ENCODE measurements around the gene SMAP2.
"Not testable (repeated sequence)": the region's sequence is repeated elsewhere in the genome, so short reads cannot be mapped to it uniquely, and the experiment has no call there.

SMAP2 gene

GRCh38 chr1:40373323-40374283 lies at the start of gene SMAP2:
Gene SMAP2 (plus strand): TSS chr1:40373727. CDS start chr1:40374121, 394 bp downstream.
- peak; percentile 94 for DNase-seq
- in situ Hi-C loops (cut with HindIII; ENCODE audit: low pct_ligation_motif_present, low pct_unique_long_range_greater_than_20kb, low sequenced_read_pairs) = no loop called here

DNA sequence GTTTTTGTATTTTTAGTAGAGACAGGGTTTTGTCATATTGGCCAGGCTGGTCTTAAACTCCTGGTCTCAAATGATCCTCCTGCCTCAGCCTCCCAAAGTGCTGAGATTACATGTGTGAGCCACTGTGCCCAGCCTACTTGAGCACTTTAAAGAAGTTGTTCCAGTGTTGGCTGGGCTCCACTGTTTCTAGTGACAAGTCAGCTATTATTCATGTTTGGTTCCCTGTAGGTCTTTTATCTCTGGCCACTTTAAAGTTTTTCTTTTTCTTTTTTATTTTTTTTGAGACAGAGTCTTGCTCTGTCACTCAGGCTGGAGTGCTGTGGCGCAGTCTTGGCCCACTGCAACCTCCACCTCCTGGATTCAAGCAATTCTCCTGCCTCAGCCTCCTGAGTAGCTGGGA lies 42.1 kb upstream of the SMAP2 start:
- DNase-seq; in situ Hi-C loops (cut with HindIII; ENCODE audit: low pct_ligation_motif_present, low pct_unique_long_range_greater_than_20kb, low sequenced_read_pairs): not testable (repeated sequence)

GRCh38 chr1:40332695-40333094 lies 40.8 kb upstream of the SMAP2 start:
- DNase-seq = no peak
- in situ Hi-C loops (cut with HindIII; ENCODE audit: low pct_ligation_motif_present, low pct_unique_long_range_greater_than_20kb, low sequenced_read_pairs) = no loop called here

DNA sequence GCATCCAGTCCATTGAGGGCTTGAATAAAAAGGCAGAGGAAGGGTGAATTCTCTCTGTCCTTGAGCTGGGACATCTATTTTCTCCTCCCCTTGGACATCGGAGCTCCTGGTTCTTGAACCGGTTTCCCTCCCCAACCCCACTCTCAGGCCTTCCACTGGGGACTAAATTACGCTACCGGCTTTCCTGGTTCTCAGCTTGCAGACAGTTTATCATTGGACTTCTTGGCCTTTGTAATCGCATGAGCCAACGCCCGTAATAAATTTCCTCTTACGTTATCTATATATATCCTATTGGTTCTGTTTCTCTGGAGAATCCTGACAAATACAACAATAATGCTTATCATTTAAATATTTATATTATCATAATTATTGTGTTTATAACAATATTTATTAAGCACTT lies 36.1 kb upstream of the SMAP2 start:
- DNase-seq = no peak
- in situ Hi-C loops (cut with HindIII; ENCODE audit: low pct_ligation_motif_present, low pct_unique_long_range_greater_than_20kb, low sequenced_read_pairs) = no loop called here

- in situ Hi-C loops (cut with HindIII; ENCODE audit: low pct_ligation_motif_present, low pct_unique_long_range_greater_than_20kb, low sequenced_read_pairs) = no loop called here
- peak; percentile 75 for DNase-seq
Measured at GRCh38 chr1:40338745-40339419, 34.6 kb upstream of the SMAP2 start.

DNA sequence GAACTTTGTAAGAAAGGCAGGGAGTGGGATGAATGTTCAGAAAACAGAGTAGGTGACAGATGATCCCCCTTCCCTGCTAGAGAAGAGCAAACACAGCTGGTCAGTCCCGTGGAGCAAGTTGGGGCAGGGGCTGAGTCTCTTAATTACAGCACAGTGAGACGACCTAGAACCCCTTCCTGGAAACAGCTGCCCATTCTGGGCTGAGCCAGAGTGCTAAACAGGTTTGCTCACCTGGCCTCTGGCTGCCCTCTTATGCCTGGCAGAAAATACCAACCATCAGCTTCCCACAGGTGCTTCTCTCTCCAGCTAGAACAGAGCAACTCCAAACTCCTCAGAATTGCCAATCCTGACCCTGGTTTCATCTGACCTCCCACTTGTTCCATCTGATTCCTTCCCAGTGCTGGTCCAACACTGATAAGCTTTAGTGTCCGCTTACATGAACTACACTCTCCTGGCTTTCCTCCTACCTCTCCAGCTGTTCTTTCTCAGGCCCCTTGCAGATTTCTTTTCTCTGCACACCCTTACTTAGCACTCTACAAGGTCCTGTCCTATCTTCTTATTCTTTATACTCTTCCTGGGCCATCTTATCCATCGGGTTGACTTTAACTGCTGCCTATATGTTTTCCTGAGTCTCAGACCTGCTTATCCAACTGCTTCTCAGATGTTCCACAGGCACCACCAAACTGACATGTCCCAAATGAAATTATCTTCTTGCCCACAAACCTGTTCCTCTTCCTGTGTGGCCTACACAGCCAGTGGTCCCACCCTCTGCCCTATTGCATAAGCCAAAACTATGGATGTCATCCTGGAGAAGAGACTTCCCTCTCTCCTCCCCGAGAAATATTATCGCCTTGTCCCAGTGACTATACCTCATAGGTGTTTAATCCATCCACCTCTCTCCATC lies 33.9 kb upstream of the SMAP2 start:
- no peak for DNase-seq

GRCh38 chr1:40341491-40342380 lies 31.8 kb upstream of the SMAP2 start:
- no peak for DNase-seq
- in situ Hi-C loops (cut with HindIII; ENCODE audit: low pct_ligation_motif_present, low pct_unique_long_range_greater_than_20kb, low sequenced_read_pairs) = no loop called here

More for the DNA sequence above, 33.9 kb upstream of the SMAP2 start:
- in situ Hi-C loops (cut with HindIII; ENCODE audit: low pct_ligation_motif_present, low pct_unique_long_range_greater_than_20kb, low sequenced_read_pairs) = no loop called here

DNA sequence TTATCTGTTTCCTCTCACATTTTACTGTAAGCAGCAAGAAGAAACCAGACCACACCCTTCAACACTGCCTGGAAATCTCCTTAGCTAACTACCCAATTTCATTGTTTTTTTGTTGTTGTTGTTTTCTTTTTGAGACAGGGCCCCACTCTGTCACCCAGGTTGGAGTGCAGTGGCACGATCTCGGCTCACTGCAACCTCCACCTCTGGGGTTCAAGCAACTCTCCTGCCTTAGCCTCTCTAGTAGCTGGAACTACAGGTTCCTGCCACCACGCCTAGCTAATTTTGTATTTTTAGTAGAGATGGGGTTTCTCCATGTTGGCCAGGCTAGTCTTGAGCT lies 31.2 kb upstream of the SMAP2 start:
- DNase-seq; in situ Hi-C loops (cut with HindIII; ENCODE audit: low pct_ligation_motif_present, low pct_unique_long_range_greater_than_20kb, low sequenced_read_pairs): not testable (repeated sequence)

GRCh38 chr1:40344597-40344996 lies 28.9 kb upstream of the SMAP2 start:
- in situ Hi-C loops (cut with HindIII; ENCODE audit: low pct_ligation_motif_present, low pct_unique_long_range_greater_than_20kb, low sequenced_read_pairs) = no loop called here
- DNase-seq = peak; percentile 8

DNA sequence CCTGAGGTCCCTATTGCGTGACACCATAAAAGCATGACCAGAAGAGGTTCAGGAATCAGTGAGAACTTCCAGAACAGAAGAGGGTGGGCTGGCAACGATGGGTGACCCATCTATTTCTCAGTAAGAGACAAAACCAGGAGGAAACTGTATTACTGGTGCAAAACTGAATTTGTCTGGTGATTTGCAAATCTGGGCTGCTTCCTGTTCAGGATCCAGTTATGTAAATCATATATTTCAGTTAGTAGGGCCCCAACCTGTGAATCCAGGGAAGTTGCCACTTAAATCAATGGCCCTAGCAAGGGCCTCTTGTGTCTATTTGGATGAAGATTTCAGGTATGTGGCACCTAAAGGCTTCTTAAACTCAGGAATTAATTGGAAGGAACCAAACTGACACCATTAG lies 23.1 kb upstream of the SMAP2 start:
- in situ Hi-C loops (cut with HindIII; ENCODE audit: low pct_ligation_motif_present, low pct_unique_long_range_greater_than_20kb, low sequenced_read_pairs) = no loop called here
- DNase-seq = no peak

GRCh38 chr1:40351124-40351523 lies 22.4 kb upstream of the SMAP2 start:
- in situ Hi-C loops (cut with HindIII; ENCODE audit: low pct_ligation_motif_present, low pct_unique_long_range_greater_than_20kb, low sequenced_read_pairs) = no loop called here
- DNase-seq = no peak

DNA sequence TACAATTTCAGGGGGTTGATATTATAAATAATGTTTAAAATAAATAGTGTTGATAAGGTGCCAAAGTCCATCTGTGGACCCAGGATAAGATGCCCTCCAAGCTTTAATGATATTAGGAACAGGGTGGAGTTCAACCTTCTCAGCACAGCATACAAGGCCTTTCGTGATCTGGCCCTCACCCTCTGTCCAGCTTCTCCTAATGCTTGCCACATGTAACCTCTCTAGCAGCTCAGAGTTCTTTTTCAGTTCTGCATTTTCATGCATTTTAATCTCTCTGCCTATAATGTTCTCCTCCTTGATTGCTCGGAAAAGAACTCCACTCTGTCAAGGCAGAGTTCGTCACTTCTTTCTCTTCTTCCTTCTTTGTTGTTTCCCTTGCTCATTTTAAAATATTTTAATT lies 21.4 kb upstream of the SMAP2 start:
- in situ Hi-C loops (cut with HindIII; ENCODE audit: low pct_ligation_motif_present, low pct_unique_long_range_greater_than_20kb, low sequenced_read_pairs) = no loop called here
- no peak for DNase-seq

- in situ Hi-C loops (cut with HindIII; ENCODE audit: low pct_ligation_motif_present, low pct_unique_long_range_greater_than_20kb, low sequenced_read_pairs) = no loop called here
- no peak for DNase-seq
Measured at GRCh38 chr1:40353082-40353481, 20.4 kb upstream of the SMAP2 start.

DNA sequence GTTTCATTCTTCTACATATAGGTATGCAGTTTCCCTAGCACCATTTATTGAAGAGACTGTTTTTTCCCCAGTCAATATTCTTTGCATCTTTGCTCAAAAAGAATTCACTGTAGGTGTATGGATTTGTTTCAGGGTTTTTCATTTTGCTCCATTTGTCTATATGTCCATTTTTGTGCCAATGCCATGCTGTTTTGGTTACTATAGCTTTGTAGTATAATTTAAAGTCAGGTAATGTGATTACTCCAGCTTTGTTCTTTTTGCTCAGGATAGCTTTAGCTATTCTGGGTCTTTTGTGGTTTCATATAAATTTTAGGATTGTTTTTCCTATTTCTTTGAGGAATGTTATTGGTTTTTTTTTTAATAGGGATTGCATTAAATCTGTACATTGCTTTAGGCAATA lies 15.9 kb upstream of the SMAP2 start:
- DNase-seq = no peak
- in situ Hi-C loops (cut with HindIII; ENCODE audit: low pct_ligation_motif_present, low pct_unique_long_range_greater_than_20kb, low sequenced_read_pairs) = no loop called here

GRCh38 chr1:40360631-40361030 lies 12.9 kb upstream of the SMAP2 start:
- in situ Hi-C loops (cut with HindIII; ENCODE audit: low pct_ligation_motif_present, low pct_unique_long_range_greater_than_20kb, low sequenced_read_pairs) = no loop called here
- no peak for DNase-seq

DNA sequence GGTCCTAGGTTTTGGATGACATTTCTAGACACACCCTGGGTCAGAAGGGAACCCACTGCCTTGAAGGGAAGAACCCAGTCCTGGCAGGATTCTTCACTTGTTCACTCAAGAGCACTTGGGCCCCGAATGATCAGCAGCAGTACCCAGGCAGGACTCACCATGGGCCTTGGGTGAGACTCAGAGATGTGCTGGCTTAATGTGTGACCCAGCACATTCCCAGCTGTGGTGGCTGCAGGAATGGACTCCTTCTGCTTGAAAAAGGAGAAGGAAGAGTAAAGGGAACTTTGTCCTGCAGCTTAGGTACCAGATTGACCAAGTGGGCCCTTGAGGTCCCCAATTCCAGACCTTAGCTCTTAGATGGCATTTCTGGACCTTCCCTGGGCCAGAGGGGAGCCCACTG lies 12.3 kb upstream of the SMAP2 start:
- DNase-seq = no peak
- in situ Hi-C loops (cut with HindIII; ENCODE audit: low pct_ligation_motif_present, low pct_unique_long_range_greater_than_20kb, low sequenced_read_pairs) = no loop called here

GRCh38 chr1:40361637-40362036 lies 11.9 kb upstream of the SMAP2 start:
- in situ Hi-C loops (cut with HindIII; ENCODE audit: low pct_ligation_motif_present, low pct_unique_long_range_greater_than_20kb, low sequenced_read_pairs) = no loop called here
- no peak for DNase-seq

DNA sequence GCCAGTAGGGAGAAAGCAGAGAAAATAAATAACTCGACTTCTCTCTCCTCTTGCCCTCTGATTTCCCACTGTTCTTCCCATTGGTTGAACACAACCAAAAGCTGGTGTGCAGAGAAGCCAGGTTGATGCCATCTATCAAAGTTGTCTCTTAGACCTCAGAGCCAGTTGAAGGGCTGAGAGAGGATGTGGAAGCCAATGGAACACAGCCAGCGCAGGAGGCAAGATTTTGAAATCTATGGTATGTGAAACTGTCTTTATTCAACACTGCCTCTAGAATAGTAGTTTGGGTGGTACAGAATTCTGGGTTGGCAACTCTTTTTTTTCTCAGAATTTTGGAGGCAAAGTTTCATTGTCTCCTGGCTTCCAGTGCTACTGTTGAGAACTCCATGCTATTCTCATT lies 11.3 kb upstream of the SMAP2 start:
- DNase-seq = no peak
- in situ Hi-C loops (cut with HindIII; ENCODE audit: low pct_ligation_motif_present, low pct_unique_long_range_greater_than_20kb, low sequenced_read_pairs) = no loop called here
